Activated naive CD4-positive, alpha-beta T cell treated with anti-CD3 and anti-CD28 coated beads, Interleukin-2, amount 50 U/mL, for 24 hours (primary cell): ENCODE measurements around the gene ZNF197.
"Not testable (repeated sequence)": the region's sequence is repeated elsewhere in the genome, so short reads cannot be mapped to it uniquely, and the experiment has no call there.

Experiments used
- H3K27ac Mint-ChIP-seq: one replicate; pipeline ENCODE4 v1.8.0; 2021; ENCODE audit warnings: mild to moderate bottlenecking, mixed read lengths
- H3K27me3 Mint-ChIP-seq: one replicate; pipeline ENCODE4 v1.8.0; 2021; ENCODE audit warnings: mixed read lengths
- H3K36me3 Mint-ChIP-seq: one replicate; pipeline ENCODE4 v1.8.0; 2021; ENCODE audit warnings: mixed read lengths
- H3K4me1 Mint-ChIP-seq: one replicate; pipeline ENCODE4 v1.8.0; 2021; ENCODE audit warnings: mixed read lengths
- H3K4me3 Mint-ChIP-seq: one replicate; pipeline ENCODE4 v1.8.0; 2021; ENCODE audit warnings: mild to moderate bottlenecking, mixed read lengths
- H3K9me3 Mint-ChIP-seq: one replicate; pipeline ENCODE4 v1.8.0; 2021; ENCODE audit warnings: mixed read lengths

The ZNF197 gene

DNA sequence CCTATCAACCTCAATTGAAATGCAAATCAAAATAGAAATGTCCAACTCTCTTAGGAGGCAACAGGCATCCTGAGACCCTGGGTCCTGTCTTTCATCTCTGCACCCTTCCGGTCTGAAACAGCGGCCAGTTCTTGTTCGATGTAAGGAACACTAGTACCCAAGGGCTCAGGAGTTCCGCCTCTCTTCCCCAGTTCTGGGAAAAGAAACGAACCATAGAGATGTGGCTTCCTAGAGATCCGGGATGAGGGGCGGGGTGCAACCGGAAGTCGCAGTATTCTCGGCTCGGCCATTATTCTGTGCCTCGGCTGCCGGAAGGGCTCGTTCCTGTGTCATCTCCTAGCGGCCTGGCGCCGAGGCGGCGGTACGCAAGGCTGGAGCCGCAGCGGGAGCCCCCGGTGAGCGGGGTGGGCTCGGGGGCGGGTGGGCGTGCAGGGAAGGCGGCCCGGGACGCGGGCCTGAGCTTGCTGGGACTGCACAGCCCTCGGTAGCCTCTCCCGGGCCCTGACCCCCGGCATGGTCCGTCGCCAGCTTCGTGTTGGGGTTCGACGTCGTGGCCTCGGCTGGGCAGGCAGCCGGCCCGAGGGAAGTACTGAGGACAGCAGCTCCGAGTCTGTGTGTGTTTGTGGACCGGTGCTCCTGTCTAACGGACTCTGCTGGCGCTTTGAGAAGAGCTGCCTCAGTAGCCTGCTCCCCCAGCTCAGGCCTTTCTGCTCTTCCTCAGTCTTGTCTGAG lies at the start of gene ZNF197:
TSS of gene ZNF197 (plus strand) at position 288 of the 732 bp plus-strand sequence. CDS start 4,119 bp downstream, outside the sequence.
- peaks cover 35% of the 10 kb centered on the region for H3K4me1 Mint-ChIP-seq
- H3K27me3 Mint-ChIP-seq: no peaks in the 10 kb centered on the region
- no peaks in the 10 kb centered on the region for H3K9me3 Mint-ChIP-seq
- H3K4me3 Mint-ChIP-seq: peak within 1 kb of the TSS; percentile 92
- H3K27ac Mint-ChIP-seq: peak within 1 kb of the TSS; percentile 68
- H3K36me3 Mint-ChIP-seq: peaks cover 9% of the 10 kb centered on the region

DNA sequence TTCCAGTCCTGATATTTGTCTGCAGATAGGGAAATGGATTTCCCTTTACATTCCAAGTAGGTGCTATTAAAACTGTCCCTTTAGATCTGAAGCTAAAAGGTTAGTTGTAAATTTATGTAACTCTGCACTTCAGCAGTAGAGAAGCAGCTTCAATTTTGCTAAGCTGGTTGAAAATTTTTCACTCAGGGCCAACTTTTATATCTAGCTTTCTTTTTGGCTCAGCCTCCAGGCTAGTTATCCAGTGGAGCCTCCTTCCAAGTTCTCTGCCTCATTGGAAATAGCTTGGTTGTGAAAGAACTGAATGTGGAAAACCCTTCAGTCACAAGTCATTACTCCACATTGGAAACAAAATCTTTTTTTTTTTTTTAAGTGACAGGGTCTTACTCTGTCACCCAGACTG lies 48.2 kb upstream of the ZNF197 start:
- Mint-ChIP-seq H3K27ac (no peak overlapping the region), H3K36me3 (peaks cover 16% of the 10 kb centered on the region), H3K9me3 (peaks cover 10% of the 10 kb centered on the region), H3K27me3 (peaks cover 1% of the 10 kb centered on the region), H3K4me1 (no peaks in the 10 kb centered on the region), H3K4me3 (no peak overlapping the region)

DNA sequence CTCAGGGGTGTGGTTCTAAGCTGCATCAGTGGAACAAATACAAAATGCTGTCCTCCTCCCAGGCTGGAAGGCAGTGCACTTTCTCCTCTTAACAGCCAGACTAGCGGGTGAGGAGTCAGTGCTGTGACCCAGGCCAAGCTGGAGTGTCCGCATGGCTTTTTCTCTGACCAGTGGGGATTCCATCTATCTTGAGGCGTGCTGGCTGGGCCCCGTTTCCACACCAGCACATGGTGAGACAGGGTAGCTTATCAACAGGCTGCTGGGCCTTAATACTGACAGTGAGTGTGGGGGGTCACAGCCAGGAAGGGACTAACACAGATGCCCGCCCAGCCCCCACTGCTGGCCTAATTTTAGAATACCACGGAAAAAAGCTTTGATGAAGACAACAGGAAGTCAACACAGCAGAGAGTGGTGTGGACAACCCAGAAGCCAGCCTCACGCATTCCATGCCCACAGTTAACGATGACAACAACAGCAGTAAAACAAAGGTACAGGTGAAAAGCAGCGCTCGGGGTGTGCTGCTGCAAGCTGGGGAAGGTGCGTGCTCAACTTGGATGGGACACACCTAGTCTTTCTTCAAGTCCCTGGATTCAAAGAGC lies 47.4 kb upstream of the ZNF197 start:
- not testable (repeated sequence) for H3K27me3 Mint-ChIP-seq, H3K4me3 Mint-ChIP-seq, H3K27ac Mint-ChIP-seq, H3K4me1 Mint-ChIP-seq, H3K9me3 Mint-ChIP-seq
- peaks cover 11% of the 10 kb centered on the region for H3K36me3 Mint-ChIP-seq

DNA sequence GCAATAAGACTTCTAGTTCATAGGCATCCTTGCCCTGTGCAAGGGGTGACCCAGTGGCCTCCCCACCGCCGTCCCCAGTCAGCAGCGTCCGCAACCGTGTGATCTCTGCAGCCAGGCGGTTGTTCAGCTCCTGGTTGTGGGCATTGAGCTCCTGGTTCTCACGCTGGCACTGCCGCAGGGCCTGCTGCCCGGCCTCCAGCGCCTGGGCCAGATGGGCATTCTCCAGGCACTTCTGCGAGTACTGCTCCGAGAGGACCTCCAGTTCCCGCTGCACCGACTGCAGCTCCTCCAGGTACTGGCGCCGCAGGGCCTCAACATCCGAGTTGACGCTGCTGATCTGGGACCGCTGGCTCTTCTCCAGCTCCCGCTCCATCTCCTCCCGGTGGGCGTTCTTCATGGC lies 46.5 kb upstream of the ZNF197 start:
- Mint-ChIP-seq H3K9me3 (peaks cover 12% of the 10 kb centered on the region), H3K36me3 (peaks cover 11% of the 10 kb centered on the region)
- H3K4me1 Mint-ChIP-seq, H3K4me3 Mint-ChIP-seq, H3K27me3 Mint-ChIP-seq, H3K27ac Mint-ChIP-seq: not testable (repeated sequence)

DNA sequence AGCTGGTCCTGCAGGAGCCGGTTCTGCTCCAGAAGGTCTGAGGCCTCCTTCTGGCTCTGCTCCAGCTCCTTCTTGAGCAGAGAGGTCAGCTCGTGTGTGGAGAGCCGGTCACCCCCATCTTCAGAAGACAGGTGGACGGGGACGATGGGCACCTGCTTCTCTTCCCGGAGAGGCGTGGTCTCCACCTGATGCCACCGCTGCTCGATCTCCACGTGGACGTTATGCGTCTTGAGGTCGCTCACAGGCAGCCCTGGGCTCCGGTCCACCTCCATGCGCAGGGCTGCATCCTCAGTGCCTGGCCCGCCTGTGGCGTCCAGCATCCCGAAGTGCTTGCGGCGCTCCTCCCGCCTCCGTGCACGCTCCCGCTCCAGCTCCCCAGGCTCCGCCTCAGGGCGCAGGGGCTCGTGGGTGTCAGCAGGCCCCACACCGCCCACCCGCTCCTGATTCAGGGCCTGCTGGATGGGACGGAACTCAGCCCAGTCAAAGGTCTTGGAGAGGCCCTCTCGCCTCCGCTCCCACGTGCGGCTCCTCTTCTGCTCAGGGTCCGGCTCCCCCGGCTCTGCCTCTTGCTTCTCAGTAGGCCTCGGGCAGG lies 45.8 kb upstream of the ZNF197 start:
- H3K9me3 Mint-ChIP-seq: peaks cover 17% of the 10 kb centered on the region
- not testable (repeated sequence) for H3K27ac Mint-ChIP-seq, H3K4me1 Mint-ChIP-seq, H3K4me3 Mint-ChIP-seq
- peaks cover 14% of the 10 kb centered on the region for H3K27me3 Mint-ChIP-seq
- peaks cover 16% of the 10 kb centered on the region for H3K36me3 Mint-ChIP-seq

DNA sequence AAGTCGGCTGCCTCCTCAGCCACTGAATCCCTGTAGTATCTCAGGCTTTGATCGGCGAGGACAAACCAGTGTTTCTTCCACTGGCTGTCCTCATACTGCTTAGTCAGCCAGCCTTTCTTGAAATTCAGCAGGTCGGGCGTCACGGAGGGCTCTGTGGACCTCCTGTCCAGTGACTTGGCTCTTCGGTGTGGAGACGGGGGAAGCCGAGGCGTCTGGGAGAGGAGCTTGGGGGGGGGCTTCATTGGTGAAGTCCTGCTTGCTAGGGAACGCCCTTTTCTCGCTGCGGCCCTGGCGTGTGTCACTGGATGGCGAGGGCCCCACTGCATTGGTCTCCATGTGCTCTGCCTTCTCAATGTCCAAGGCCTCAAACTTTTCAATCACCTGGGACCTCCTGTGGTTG lies 45.1 kb upstream of the ZNF197 start:
- Mint-ChIP-seq H3K9me3 (peaks cover 17% of the 10 kb centered on the region), H3K27me3 (peaks cover 19% of the 10 kb centered on the region), H3K36me3 (peaks cover 15% of the 10 kb centered on the region)
- not testable (repeated sequence) for H3K27ac Mint-ChIP-seq, H3K4me1 Mint-ChIP-seq, H3K4me3 Mint-ChIP-seq

DNA sequence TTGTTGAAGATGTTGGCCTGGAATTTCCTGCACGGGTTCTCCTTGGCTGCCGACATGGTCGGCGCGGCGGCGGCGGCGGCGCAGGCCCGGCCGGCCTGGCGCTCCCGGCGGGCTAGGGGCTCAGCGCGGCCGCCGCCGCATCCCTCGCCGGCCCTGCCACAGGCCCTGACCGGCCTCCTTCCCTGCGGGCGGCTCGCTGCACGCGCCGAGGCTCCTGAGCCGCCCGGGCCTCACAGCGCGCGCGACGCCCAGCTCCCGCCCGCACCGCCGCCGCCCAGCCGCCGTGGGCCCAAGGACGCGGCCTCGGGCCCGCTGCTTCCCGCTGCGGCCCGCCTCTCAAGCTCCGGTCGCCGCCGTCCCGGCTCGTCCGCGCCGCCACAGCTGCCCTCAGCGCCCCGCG lies 43.9 kb upstream of the ZNF197 start:
- peaks cover 16% of the 10 kb centered on the region for H3K36me3 Mint-ChIP-seq
- peaks cover 29% of the 10 kb centered on the region for H3K27me3 Mint-ChIP-seq
- H3K4me3 Mint-ChIP-seq, H3K27ac Mint-ChIP-seq: not testable (repeated sequence)
- peaks cover 12% of the 10 kb centered on the region for H3K4me1 Mint-ChIP-seq
- peaks cover 16% of the 10 kb centered on the region for H3K9me3 Mint-ChIP-seq

DNA sequence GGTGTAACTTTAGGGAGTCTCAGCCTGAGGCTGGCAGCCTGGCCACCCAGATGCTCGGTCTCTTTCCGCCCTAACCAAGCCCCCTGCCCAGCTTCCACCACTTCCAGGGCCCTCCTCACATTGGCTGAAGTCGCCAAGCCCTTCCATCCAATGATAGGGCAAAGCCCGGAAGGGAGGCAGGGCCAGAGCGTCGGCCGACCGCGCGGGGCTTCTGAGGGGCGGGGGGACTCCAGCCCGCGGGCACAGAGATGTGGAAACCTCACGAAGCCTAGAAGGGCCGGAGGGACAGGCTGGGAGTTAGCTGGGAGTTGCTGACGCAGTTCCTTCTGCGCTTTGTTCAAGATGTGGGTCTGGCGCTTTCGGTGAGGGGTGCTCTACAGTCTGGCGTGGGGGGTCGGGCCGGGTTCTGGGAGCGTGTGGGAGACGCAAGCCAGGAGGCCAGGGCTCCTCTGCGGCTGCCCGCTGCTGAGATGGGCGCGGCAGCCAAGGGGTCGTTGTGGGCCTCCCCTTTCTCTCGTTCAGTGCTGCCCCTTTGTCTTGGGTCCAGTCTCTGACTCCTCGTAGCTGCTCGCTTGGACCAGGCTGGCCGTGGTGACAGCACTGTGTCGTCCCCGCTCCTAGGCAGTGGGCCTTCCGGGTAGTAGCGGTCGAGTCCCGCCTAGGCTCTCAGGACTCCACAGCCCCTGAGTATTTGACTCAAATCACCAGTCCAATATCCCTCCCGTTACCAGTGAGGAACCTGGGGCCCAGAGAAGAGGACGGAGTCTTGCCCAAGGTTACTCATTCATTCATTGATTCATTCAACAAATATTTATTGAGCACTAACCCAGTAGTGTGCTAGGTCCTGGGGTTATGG lies 40.0 kb upstream of the ZNF197 start, which contains the start of gene ZNF660:
TSS of gene ZNF660 (plus strand) at position 319 of the 856 bp plus-strand sequence. CDS start 9,230 bp downstream, outside the sequence.
- Mint-ChIP-seq H3K27ac (no peak within 1 kb of the TSS), H3K4me3 (peak within 1 kb of the TSS; percentile 45), H3K4me1 (peaks cover 12% of the 10 kb centered on the region), H3K27me3 (peaks cover 48% of the 10 kb centered on the region), H3K9me3 (peaks cover 13% of the 10 kb centered on the region), H3K36me3 (peaks cover 24% of the 10 kb centered on the region)

DNA sequence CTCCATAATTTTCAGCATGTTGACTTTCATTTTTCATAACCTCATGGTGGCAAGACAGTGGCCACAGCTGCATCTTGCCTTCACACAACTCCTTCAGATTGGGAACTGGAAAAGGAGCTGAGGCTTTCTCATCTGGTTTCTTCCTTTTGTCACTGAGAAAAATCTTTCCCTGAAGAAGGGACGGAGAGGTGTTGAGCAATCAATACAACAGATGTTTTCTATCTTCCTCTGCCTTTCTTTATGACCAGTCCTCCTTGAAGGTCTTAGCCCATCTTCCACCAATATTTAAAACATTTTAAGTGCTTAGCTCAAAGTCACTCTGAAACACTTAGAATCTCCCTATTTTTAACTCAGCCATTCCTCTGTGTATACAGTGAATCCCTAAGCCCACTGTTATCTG lies 28.2 kb upstream of the ZNF197 start:
- Mint-ChIP-seq H3K36me3 (peaks cover 19% of the 10 kb centered on the region), H3K27me3 (peaks cover 1% of the 10 kb centered on the region), H3K4me1 (no peaks in the 10 kb centered on the region), H3K27ac (no peak overlapping the region), H3K4me3 (no peak overlapping the region), H3K9me3 (peaks cover 38% of the 10 kb centered on the region)

DNA sequence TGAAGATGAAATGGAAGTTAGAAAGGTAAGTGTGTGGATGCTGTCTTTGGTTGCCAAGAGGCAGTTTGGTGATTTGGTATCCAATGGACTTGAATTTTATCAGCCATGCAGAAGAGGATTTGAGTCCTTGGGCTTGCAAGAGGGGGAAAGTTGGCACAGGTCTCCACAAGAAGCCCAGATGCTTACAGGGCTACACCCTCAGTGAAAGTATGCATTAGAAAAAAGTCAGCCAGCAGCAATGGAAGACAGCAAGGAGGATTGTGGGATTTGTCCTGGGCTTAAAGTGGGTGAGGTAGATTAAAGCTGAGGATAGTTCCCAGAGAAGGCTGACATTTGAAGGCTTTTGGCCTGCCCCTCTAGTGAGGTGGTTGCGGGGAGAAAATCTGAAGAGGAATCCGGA lies 23.1 kb upstream of the ZNF197 start:
- Mint-ChIP-seq H3K27ac (no peak overlapping the region), H3K9me3 (peaks cover 14% of the 10 kb centered on the region), H3K36me3 (peaks cover 9% of the 10 kb centered on the region), H3K27me3 (peaks cover 5% of the 10 kb centered on the region), H3K4me3 (no peak overlapping the region), H3K4me1 (no peaks in the 10 kb centered on the region)

DNA sequence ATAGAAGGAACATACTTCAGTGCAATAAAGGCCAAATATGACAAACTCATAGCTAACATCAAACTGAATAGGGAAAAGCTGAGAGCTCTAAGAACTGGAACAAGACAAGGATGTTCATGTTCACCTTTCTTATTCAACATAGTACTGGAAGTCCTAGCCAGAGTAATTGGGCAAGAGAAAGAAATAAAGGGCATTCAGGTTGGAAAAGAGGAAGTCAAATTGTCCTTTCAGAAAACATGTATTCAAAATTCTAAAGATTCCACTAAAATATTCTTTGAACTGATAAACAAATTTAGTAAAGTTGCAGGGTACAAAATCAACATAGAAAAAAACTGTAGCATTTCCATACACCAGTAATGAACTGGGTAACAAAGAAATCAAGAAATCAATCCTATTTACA lies 12.2 kb upstream of the ZNF197 start:
- Mint-ChIP-seq H3K4me1 (no peaks in the 10 kb centered on the region), H3K27ac (no peak overlapping the region), H3K9me3 (peaks cover 4% of the 10 kb centered on the region), H3K36me3 (peaks cover 3% of the 10 kb centered on the region), H3K27me3 (peaks cover 7% of the 10 kb centered on the region), H3K4me3 (no peak overlapping the region)

DNA sequence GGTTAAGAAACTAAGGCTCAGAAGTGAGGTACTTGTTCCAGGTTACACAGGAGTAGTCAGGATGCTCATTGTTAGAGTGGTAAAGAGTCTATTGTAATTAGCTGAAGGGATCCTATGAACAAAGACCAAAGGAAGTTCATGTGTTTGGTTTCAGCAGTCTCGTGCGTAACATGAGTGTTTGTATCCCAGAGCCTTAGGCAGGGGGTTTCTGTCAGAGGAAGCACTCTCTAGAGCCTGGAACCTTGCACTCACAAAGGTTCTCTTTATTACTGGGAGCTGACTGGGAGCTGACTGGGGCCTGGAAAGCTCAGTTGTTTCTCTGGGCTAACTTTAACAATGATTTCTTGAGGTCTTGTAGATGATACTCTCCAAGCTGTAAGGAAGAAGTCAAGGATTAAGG lies 3.9 kb downstream of the ZNF197 start:
- H3K27ac Mint-ChIP-seq: no peak overlapping the region
- H3K36me3 Mint-ChIP-seq: peaks cover 35% of the 10 kb centered on the region
- no peaks in the 10 kb centered on the region for H3K9me3 Mint-ChIP-seq
- no peaks in the 10 kb centered on the region for H3K27me3 Mint-ChIP-seq
- peaks cover 39% of the 10 kb centered on the region for H3K4me1 Mint-ChIP-seq
- no peak overlapping the region for H3K4me3 Mint-ChIP-seq

DNA sequence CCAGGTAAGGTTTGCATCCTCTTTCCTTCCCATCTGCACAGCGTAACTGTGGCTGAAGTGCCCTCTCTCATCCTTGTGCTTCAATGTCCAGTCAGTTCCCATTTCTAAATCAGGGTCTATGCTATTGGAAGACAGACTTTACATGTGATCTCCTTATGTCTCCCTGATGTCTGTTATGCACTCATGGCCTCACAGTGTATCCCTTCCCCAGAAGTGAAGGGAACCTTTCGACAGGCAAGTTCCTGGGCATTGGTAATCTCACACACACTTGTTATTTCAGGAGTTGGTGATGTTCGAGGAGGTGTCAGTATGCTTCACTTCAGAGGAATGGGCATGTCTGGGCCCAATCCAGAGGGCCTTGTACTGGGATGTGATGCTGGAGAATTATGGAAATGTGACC lies 7.4 kb downstream of the ZNF197 start:
- H3K27ac Mint-ChIP-seq: no peak overlapping the region
- H3K27me3 Mint-ChIP-seq: no peaks in the 10 kb centered on the region
- H3K9me3 Mint-ChIP-seq: peaks cover 10% of the 10 kb centered on the region
- H3K4me3 Mint-ChIP-seq: no peak overlapping the region
- peaks cover 18% of the 10 kb centered on the region for H3K4me1 Mint-ChIP-seq
- H3K36me3 Mint-ChIP-seq: peaks cover 58% of the 10 kb centered on the region

DNA sequence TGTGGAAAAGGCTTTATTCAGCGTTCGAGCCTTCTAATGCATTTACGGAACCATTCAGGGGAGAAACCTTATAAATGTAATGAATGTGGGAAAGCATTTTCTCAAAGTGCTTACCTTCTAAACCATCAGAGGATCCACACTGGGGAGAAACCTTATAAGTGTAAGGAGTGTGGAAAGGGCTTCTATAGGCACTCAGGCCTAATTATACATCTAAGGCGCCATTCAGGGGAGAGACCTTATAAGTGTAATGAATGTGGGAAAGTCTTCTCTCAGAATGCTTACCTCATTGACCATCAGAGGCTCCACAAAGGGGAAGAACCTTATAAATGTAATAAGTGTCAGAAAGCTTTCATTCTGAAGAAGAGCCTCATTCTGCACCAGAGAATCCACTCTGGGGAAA lies 17.5 kb downstream of the ZNF197 start:
- H3K27me3 Mint-ChIP-seq: peaks cover 3% of the 10 kb centered on the region
- no peak overlapping the region for H3K27ac Mint-ChIP-seq
- H3K4me1 Mint-ChIP-seq: peaks cover 3% of the 10 kb centered on the region
- H3K9me3 Mint-ChIP-seq: peaks cover 40% of the 10 kb centered on the region
- no peak overlapping the region for H3K4me3 Mint-ChIP-seq
- H3K36me3 Mint-ChIP-seq: peaks cover 61% of the 10 kb centered on the region

DNA sequence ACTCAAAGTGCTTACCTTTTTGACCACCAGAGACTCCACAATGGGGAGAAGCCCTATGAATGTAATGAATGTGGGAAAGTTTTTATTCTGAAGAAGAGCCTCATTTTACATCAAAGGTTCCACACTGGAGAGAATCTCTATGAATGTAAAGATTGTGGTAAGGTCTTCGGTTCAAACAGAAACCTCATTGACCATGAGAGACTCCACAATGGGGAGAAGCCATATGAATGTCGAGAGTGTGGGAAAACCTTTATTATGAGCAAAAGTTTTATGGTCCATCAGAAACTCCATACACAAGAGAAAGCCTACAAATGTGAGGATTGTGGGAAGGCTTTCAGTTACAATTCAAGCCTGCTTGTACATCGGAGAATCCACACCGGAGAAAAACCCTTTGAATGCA lies 18.2 kb downstream of the ZNF197 start:
- no peak overlapping the region for H3K27ac Mint-ChIP-seq
- H3K9me3 Mint-ChIP-seq: peaks cover 37% of the 10 kb centered on the region
- H3K4me1 Mint-ChIP-seq: peaks cover 9% of the 10 kb centered on the region
- peaks cover 58% of the 10 kb centered on the region for H3K36me3 Mint-ChIP-seq
- H3K4me3 Mint-ChIP-seq: no peak overlapping the region
- H3K27me3 Mint-ChIP-seq: peaks cover 3% of the 10 kb centered on the region
